Large intestine (tissue), 3 donors: Measurements from ENCODE around the gene TRIM60. TPM values are rescaled to one million over a fixed set of nuclear protein-coding genes. Genes with fewer than 3 reads are reported as not detected.
"Not testable (repeated sequence)": the region's sequence is repeated elsewhere in the genome, so short reads cannot be mapped to it uniquely, and the experiment has no call there.

Experiments used
- DNase-seq, 2 donors: peaks; one replicate each; pipeline versions ENCODE4 v3.0.0 to v3.0.0-alpha.2; 2013
- H3K27ac ChIP-seq: one replicate; pipeline ENCODE4 v1.5.1; 2013; ENCODE audit warnings: low read length
- H3K27me3 ChIP-seq: 2 replicates; pipeline ENCODE4 v1.6.1; 2013; ENCODE audit warnings: low read length; ENCODE audit not compliant: control insufficient read depth, insufficient read depth
- H3K36me3 ChIP-seq: 2 replicates; pipeline ENCODE4 v1.6.1; 2013; ENCODE audit warnings: low read length; ENCODE audit not compliant: control insufficient read depth, insufficient read depth
- H3K4me1 ChIP-seq: one replicate; pipeline ENCODE4 v1.6.1; 2013; ENCODE audit warnings: low read length; ENCODE audit not compliant: control insufficient read depth, insufficient read depth
- H3K4me3 ChIP-seq: one replicate; pipeline ENCODE4 v1.5.1; 2013; ENCODE audit warnings: low read length
- H3K9me3 ChIP-seq: one replicate; pipeline ENCODE4 v1.6.1; 2013; ENCODE audit warnings: mild to moderate bottlenecking, low read depth, low read length, moderate library complexity; ENCODE audit not compliant: control insufficient read depth
- WGBS: methylation state at CpG from one replicate; pipeline ENCODE4 v1.1.5; 2013; ENCODE audit warnings: low lambda C conversion rate; ENCODE audit not compliant: insufficient coverage; 5-methylcytosine and 5-hydroxymethylcytosine counted together
- polyA plus RNA-seq: library from polyadenylated mRNA; unstranded; fragments of 120-200 nt; gene quantifications from one replicate; pipeline ENCODE4 v1.2.1, GENCODE V29; 2013

Gene TRIM60
- polyA plus RNA-seq, 1 donor: not detected

- Histone ChIP-seq H3K36me3 (no peaks in the 10 kb centered on the region), H3K9me3 (no peaks in the 10 kb centered on the region), H3K4me1 (peaks cover 4% of the 10 kb centered on the region), H3K4me3 (no peak overlapping the region), H3K27me3 (no peaks in the 10 kb centered on the region), H3K27ac (no peak overlapping the region)
- peak in 1 of 2 donors; percentile 25 for DNase-seq
- WGBS: no CpG with 5 or more reads among the region's 3 CpGs
Observed at GRCh38 chr4:165052627-165053026, 20.8 kb downstream of the TRIM60 start.

- no peak within 1 kb of the TSS for H3K27ac ChIP-seq
- no peaks in the 10 kb centered on the region for H3K9me3 ChIP-seq
- 0% methylated on average over 1 of the region's 6 CpGs for WGBS
- no peak within 1 kb of the TSS for H3K4me3 ChIP-seq
- H3K4me1 ChIP-seq: peaks cover 4% of the 10 kb centered on the region
- peak in 1 of 2 donors; percentile 29 for DNase-seq
- no peaks in the 10 kb centered on the region for H3K27me3 ChIP-seq
- H3K36me3 ChIP-seq: no peaks in the 10 kb centered on the region
Observed at GRCh38 chr4:165053645-165054044, 21.8 kb downstream of the TRIM60 start, which contains the start of gene TRIM75. TRIM75 (plus strand) TSS chr4:165053866; CDS start chr4:165059148, 5,282 bp downstream.

- H3K4me1 ChIP-seq: peaks cover 6% of the 10 kb centered on the region
- WGBS: no CpG with 5 or more reads among the region's 9 CpGs
- H3K27ac ChIP-seq: no peak overlapping the region
- no peaks in the 10 kb centered on the region for H3K27me3 ChIP-seq
- H3K4me3 ChIP-seq: no peak overlapping the region
- no peaks in the 10 kb centered on the region for H3K36me3 ChIP-seq
- H3K9me3 ChIP-seq: no peaks in the 10 kb centered on the region
- no peak for DNase-seq
Observed at GRCh38 chr4:165055601-165056000, 23.8 kb downstream of the TRIM60 start.

GRCh38 chr4:165058666-165059065, 26.9 kb downstream of the TRIM60 start:
- Histone ChIP-seq H3K9me3 (no peaks in the 10 kb centered on the region), H3K27me3 (no peaks in the 10 kb centered on the region), H3K4me1 (peaks cover 2% of the 10 kb centered on the region), H3K4me3 (no peak overlapping the region), H3K27ac (no peak overlapping the region), H3K36me3 (no peaks in the 10 kb centered on the region)
- DNase-seq: no peak
- WGBS: no CpG with 5 or more reads among the region's 2 CpGs

- Histone ChIP-seq H3K27ac (no peak overlapping the region), H3K4me1 (peaks cover 2% of the 10 kb centered on the region), H3K9me3 (no peaks in the 10 kb centered on the region), H3K36me3 (no peaks in the 10 kb centered on the region), H3K27me3 (no peaks in the 10 kb centered on the region), H3K4me3 (no peak overlapping the region)
- DNase-seq: no peak
- WGBS: 100% methylated on average over 1 of the region's 4 CpGs
Observed at GRCh38 chr4:165059386-165059785, 27.6 kb downstream of the TRIM60 start.

GRCh38 chr4:165060938-165061337, 29.1 kb downstream of the TRIM60 start:
- Histone ChIP-seq H3K36me3 (no peaks in the 10 kb centered on the region), H3K27me3 (no peaks in the 10 kb centered on the region), H3K4me3 (no peak overlapping the region), H3K9me3 (no peaks in the 10 kb centered on the region), H3K27ac (no peak overlapping the region), H3K4me1 (peaks cover 2% of the 10 kb centered on the region)
- DNase-seq: no peak
- 33% methylated on average over 1 of the region's 1 CpG for WGBS

- Histone ChIP-seq H3K36me3 (no peaks in the 10 kb centered on the region), H3K4me3 (no peak overlapping the region), H3K27ac (no peak overlapping the region), H3K4me1 (no peaks in the 10 kb centered on the region), H3K27me3 (no peaks in the 10 kb centered on the region), H3K9me3 (no peaks in the 10 kb centered on the region)
- no peak for DNase-seq
- no CpG with 5 or more reads among the region's 1 CpG for WGBS
Observed at GRCh38 chr4:165070560-165070959, 38.8 kb downstream of the TRIM60 start.

GRCh38 chr4:165073346-165073745, 41.5 kb downstream of the TRIM60 start:
- H3K27me3 ChIP-seq, H3K4me3 ChIP-seq, H3K4me1 ChIP-seq, H3K27ac ChIP-seq, H3K9me3 ChIP-seq: not testable (repeated sequence)
- DNase-seq: peak in 1 of 2 donors; percentile 36
- no CpG with 5 or more reads among the region's 11 CpGs for WGBS
- H3K36me3 ChIP-seq: peaks cover 12% of the 10 kb centered on the region

- Histone ChIP-seq H3K27me3 (no peaks in the 10 kb centered on the region), H3K9me3 (no peaks in the 10 kb centered on the region), H3K4me1 (no peaks in the 10 kb centered on the region), H3K4me3 (no peak overlapping the region), H3K27ac (no peak overlapping the region), H3K36me3 (peaks cover 19% of the 10 kb centered on the region)
- no CpG with 5 or more reads among the region's 5 CpGs for WGBS
- DNase-seq: no peak
Observed at GRCh38 chr4:165077034-165077578, 45.3 kb downstream of the TRIM60 start.

- Histone ChIP-seq H3K4me3 (no peak overlapping the region), H3K9me3 (no peaks in the 10 kb centered on the region), H3K27ac (no peak overlapping the region), H3K27me3 (no peaks in the 10 kb centered on the region), H3K36me3 (peaks cover 22% of the 10 kb centered on the region), H3K4me1 (no peaks in the 10 kb centered on the region)
- peak; percentile 55 to 74 for DNase-seq
- whole genome bisulfite sequencing: no CpG with 5 or more reads among the region's 6 CpGs
Observed at GRCh38 chr4:165079476-165079875, 47.7 kb downstream of the TRIM60 start.

GRCh38 chr4:165084787-165085186, 53.0 kb downstream of the TRIM60 start:
- peaks cover 44% of the 10 kb centered on the region for H3K36me3 ChIP-seq
- H3K9me3 ChIP-seq, H3K27me3 ChIP-seq, H3K4me3 ChIP-seq, H3K4me1 ChIP-seq, DNase-seq, H3K27ac ChIP-seq: not testable (repeated sequence)
- no CpG with 5 or more reads among the region's 7 CpGs for WGBS
